ENCODE results near the gene KARS1. TPM values are rescaled to one million over a fixed set of nuclear protein-coding genes. Genes with fewer than 3 reads are reported as not detected.

The KARS1 gene
- total RNA-seq, 1 experiment from 2014 or later = 148 TPM

DNA sequence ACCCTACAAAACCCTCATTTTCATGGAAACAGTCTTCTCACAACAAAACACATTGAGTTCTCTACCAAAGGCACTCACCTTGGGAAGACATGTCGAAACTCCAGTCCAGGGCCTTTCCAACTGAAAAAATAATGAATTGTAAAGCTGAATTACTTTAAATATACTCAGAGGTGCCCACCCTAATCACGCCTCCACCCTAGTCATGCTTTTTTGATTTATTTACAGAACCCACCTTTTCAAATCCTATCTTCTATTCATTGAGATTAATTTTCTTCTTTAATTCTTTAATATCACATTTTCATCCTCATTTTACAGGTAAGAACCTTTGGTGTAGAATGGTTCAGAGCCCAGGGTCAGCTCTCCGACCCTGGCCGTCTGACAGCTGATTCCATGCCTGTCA, 29.4 kb upstream of the KARS1 start, which contains the start of gene CPHXL2:
Gene CPHXL2 (minus strand): TSS at position 101 of the 400 bp plus-strand sequence. CDS start 10 bp downstream, at position 91.
- Histone ChIP-seq H3K36me3 (ENCODE audit: low read depth, low read length) (no peaks in the 10 kb centered on the region), H3F3A (ENCODE audit: low read length, unreplicated experiment) (no peaks in the 10 kb centered on the region), H3K79me2 (ENCODE audit: low read length) (no peaks in the 10 kb centered on the region), H3K27ac (ENCODE audit: low read length) (no peak within 1 kb of the TSS), H3K4me3 (ENCODE audit: low read length) (no peak within 1 kb of the TSS), H3K9ac (ENCODE audit: low read length) (no peak within 1 kb of the TSS), H3K4me1 (ENCODE audit: insufficient read depth, low read length) (no peaks in the 10 kb centered on the region), H3K9me3 (ENCODE audit: low read length) (no peaks in the 10 kb centered on the region), H3K27me3 (ENCODE audit: low read length) (no peaks in the 10 kb centered on the region), H2AFZ (ENCODE audit: low read length) (no peak within 1 kb of the TSS), H4K20me1 (ENCODE audit: low read length) (no peaks in the 10 kb centered on the region), H3K9me2 (replicated peaks; ENCODE audit: low read length) (no peaks in the 10 kb centered on the region), H3K4me2 (ENCODE audit: low read length) (no peak within 1 kb of the TSS)
- ChIA-PET CTCF (no interaction called here), POLR2A (ENCODE audit: unreplicated experiment) (no interaction called here)
- TF ChIP-seq EZH2 (IDR thresholded peaks at IDR 0.05; ENCODE audit: low read length, unreplicated experiment) (no peak), EZH2phosphoT487 (IDR thresholded peaks at IDR 0.05; ENCODE audit: borderline replicate concordance, low read length) (no peak), CTCF (conservative IDR thresholded peaks at IDR 0.05; ENCODE audit: low read depth, low read length) (no peak)
- intact Hi-C loops (cut with micrococcal nuclease) = no loop called here
- BruUV-seq (replicated peaks) = no TSS peak
- DNase-seq (no peak), ATAC-seq (no peak)

DNA sequence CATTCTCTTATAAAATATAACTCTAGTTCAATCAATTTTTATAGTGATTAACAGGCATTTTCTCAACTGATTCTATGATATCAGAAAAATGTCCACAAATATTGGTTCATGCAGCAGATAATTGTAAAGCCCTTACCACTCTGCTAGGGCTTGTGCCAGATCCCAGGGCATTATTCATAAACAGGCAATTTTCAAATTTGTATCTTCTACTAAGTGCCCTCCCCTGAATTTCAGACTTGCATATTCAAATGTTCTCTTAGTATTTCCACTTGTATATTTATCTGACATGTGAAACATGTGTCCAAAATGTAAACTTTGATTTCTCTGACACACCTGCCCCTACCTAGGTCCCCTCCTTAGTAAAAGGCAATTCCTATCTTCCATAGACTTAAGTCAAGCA, 20.0 kb upstream of the KARS1 start:
- DNase-seq (no peak), ATAC-seq (no peak)
- Histone ChIP-seq H3K27me3 (ENCODE audit: low read length) (no peaks in the 10 kb centered on the region), H3K27ac (ENCODE audit: low read length) (no peak overlapping the region), H4K20me1 (ENCODE audit: low read length) (no peaks in the 10 kb centered on the region), H3K4me2 (ENCODE audit: low read length) (no peak overlapping the region), H3K9me3 (ENCODE audit: low read length) (no peaks in the 10 kb centered on the region), H3K79me2 (ENCODE audit: low read length) (no peaks in the 10 kb centered on the region), H3K4me3 (ENCODE audit: low read length) (no peak overlapping the region), H3K4me1 (ENCODE audit: insufficient read depth, low read length) (no peaks in the 10 kb centered on the region), H3K9me2 (replicated peaks; ENCODE audit: low read length) (no peaks in the 10 kb centered on the region), H3F3A (ENCODE audit: low read length, unreplicated experiment) (no peaks in the 10 kb centered on the region), H3K36me3 (ENCODE audit: low read depth, low read length) (no peaks in the 10 kb centered on the region), H2AFZ (ENCODE audit: low read length) (no peak overlapping the region), H3K9ac (ENCODE audit: low read length) (no peak overlapping the region)
- POLR2A ChIA-PET (ENCODE audit: unreplicated experiment) = no interaction called here
- no TSS peak for BruUV-seq (replicated peaks)
- intact Hi-C loops (cut with micrococcal nuclease) = no loop called here
- TF ChIP-seq CTCF (conservative IDR thresholded peaks at IDR 0.05; ENCODE audit: low read depth, low read length) = no peak
- TF ChIP-seq EZH2phosphoT487 (IDR thresholded peaks at IDR 0.05; ENCODE audit: borderline replicate concordance, low read length) = no peak
- no peak for TF ChIP-seq EZH2 (IDR thresholded peaks at IDR 0.05; ENCODE audit: low read length, unreplicated experiment)
- CTCF ChIA-PET = no interaction called here

GRCh38 chr16:75660726-75661302, 13.3 kb upstream of the KARS1 start:
- intact Hi-C loops (cut with micrococcal nuclease) = no loop called here
- POLR2A ChIA-PET (ENCODE audit: unreplicated experiment) = no interaction called here

More at GRCh38 chr16:75660726-75661302, 13.3 kb upstream of the KARS1 start:
- Histone ChIP-seq H3K9me2 (replicated peaks; ENCODE audit: low read length) (no peaks in the 10 kb centered on the region), H3K9me3 (ENCODE audit: low read length) (no peaks in the 10 kb centered on the region), H3K27me3 (ENCODE audit: low read length) (no peaks in the 10 kb centered on the region), H3K79me2 (ENCODE audit: low read length) (no peaks in the 10 kb centered on the region), H3K4me1 (ENCODE audit: insufficient read depth, low read length) (no peaks in the 10 kb centered on the region), H3K9ac (ENCODE audit: low read length) (no peak overlapping the region), H3K36me3 (ENCODE audit: low read depth, low read length) (peaks cover 14% of the 10 kb centered on the region), H3K4me2 (ENCODE audit: low read length) (no peak overlapping the region), H2AFZ (ENCODE audit: low read length) (no peak overlapping the region), H3K27ac (ENCODE audit: low read length) (no peak overlapping the region), H3K4me3 (ENCODE audit: low read length) (no peak overlapping the region), H4K20me1 (ENCODE audit: low read length) (no peaks in the 10 kb centered on the region), H3F3A (ENCODE audit: low read length, unreplicated experiment) (no peaks in the 10 kb centered on the region)
- CTCF ChIA-PET = no interaction called here
- ATAC-seq (no peak), DNase-seq (no peak)
- TF ChIP-seq CTCF (conservative IDR thresholded peaks at IDR 0.05; ENCODE audit: low read depth, low read length) (no peak), EZH2phosphoT487 (IDR thresholded peaks at IDR 0.05; ENCODE audit: borderline replicate concordance, low read length) (no peak), EZH2 (IDR thresholded peaks at IDR 0.05; ENCODE audit: low read length, unreplicated experiment) (no peak)
- no TSS peak for BruUV-seq (replicated peaks)
